Activated naive CD4-positive, alpha-beta T cell treated with anti-CD3 and anti-CD28 coated beads, Interleukin-2, amount 10 ng/mL, durations not matched to agents 7 days and 5 days (primary cell): ENCODE results near the gene RAB27B.
"Not testable (repeated sequence)": the region's sequence is repeated elsewhere in the genome, so short reads cannot be mapped to it uniquely, and the experiment has no call there.

Experiments used
- CTCF ChIA-PET: fragments of 350-600 bp; sonication (Branson Sonifier 250); formaldehyde crosslinking; loops from one replicate; lab custom pipeline; 2021; ENCODE audit warnings: antibody characterized with exemption; lab: Charles Lee
- DNase-seq: peaks from one replicate; pipeline ENCODE4 v3.0.0-alpha.2; 2020
- H3K27ac Mint-ChIP-seq: one replicate; pipeline ENCODE4 v1.8.0; 2021; ENCODE audit warnings: mild to moderate bottlenecking, moderate library complexity, mixed read lengths
- H3K27me3 Mint-ChIP-seq: one replicate; pipeline ENCODE4 v1.8.0; 2021; ENCODE audit warnings: mild to moderate bottlenecking, mixed read lengths
- H3K36me3 Mint-ChIP-seq: one replicate; pipeline ENCODE4 v1.8.0; 2021; ENCODE audit warnings: mixed read lengths
- H3K4me1 Mint-ChIP-seq: one replicate; pipeline ENCODE4 v1.8.0; 2021; ENCODE audit warnings: mixed read lengths
- H3K4me3 Mint-ChIP-seq: one replicate; pipeline ENCODE4 v1.8.0; 2021; ENCODE audit warnings: mild to moderate bottlenecking, moderate library complexity, mixed read lengths
- H3K9me3 Mint-ChIP-seq: one replicate; pipeline ENCODE4 v1.8.0; 2021; ENCODE audit warnings: mixed read lengths

The RAB27B gene

GRCh38 chr18:54829856-54830255 is 1.6 kb downstream of the RAB27B start:
- peaks cover 19% of the 10 kb centered on the region for H3K4me1 Mint-ChIP-seq
- peaks cover 29% of the 10 kb centered on the region for H3K27me3 Mint-ChIP-seq
- H3K9me3 Mint-ChIP-seq, result peaks cover 7% of the 10 kb centered on the region
- CTCF ChIA-PET, result interaction anchor here (0.7 to 1.0 kb wide), 3 partner anchors 9 to 113 kb away, joined by 3 read pairs; no protein-coding TSS in a partner anchor
- DNase-seq, result no peak
- H3K4me3 Mint-ChIP-seq, result no peak overlapping the region
- H3K27ac Mint-ChIP-seq, result no peak overlapping the region
- H3K36me3 Mint-ChIP-seq, result no peaks in the 10 kb centered on the region

DNA sequence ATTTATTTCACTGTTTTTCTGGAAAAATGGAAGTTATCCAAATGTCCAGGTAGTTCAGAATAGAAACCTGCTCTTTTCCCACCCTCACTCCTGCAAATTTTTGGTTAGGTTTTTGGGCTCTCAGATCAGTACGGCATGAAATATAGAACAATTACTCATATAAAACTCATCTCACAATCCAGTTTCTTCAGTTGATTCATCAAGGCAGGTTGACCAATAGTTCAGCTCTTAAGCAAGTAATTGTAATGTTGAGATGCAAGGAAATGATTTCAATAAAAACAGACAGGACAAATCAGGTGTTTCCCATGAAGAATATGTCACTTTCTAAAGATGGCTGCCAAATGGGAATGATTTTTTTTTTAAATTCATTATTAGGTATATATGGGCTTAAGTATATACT is 2.0 kb downstream of the RAB27B start:
- Mint-ChIP-seq H3K27me3 (peaks cover 28% of the 10 kb centered on the region), H3K4me1 (peaks cover 19% of the 10 kb centered on the region), H3K9me3 (peaks cover 7% of the 10 kb centered on the region), H3K36me3 (no peaks in the 10 kb centered on the region), H3K27ac (no peak overlapping the region), H3K4me3 (no peak overlapping the region)
- CTCF ChIA-PET, result interaction anchor here (0.7 kb wide), 1 partner anchor 114 kb away, joined by 3 read pairs; no protein-coding TSS in a partner anchor
- no peak for DNase-seq

GRCh38 chr18:54830866-54831265 is 2.6 kb downstream of the RAB27B start:
- H3K27me3 Mint-ChIP-seq, result peaks cover 21% of the 10 kb centered on the region
- H3K27ac Mint-ChIP-seq, result no peak overlapping the region
- DNase-seq, result no peak
- peaks cover 7% of the 10 kb centered on the region for H3K9me3 Mint-ChIP-seq
- no peak overlapping the region for H3K4me3 Mint-ChIP-seq
- CTCF ChIA-PET, result interaction anchor here (0.6 kb wide), 1 partner anchor 126 kb away, joined by 4 read pairs; no protein-coding TSS in a partner anchor
- H3K4me1 Mint-ChIP-seq, result peaks cover 25% of the 10 kb centered on the region
- H3K36me3 Mint-ChIP-seq, result no peaks in the 10 kb centered on the region

DNA sequence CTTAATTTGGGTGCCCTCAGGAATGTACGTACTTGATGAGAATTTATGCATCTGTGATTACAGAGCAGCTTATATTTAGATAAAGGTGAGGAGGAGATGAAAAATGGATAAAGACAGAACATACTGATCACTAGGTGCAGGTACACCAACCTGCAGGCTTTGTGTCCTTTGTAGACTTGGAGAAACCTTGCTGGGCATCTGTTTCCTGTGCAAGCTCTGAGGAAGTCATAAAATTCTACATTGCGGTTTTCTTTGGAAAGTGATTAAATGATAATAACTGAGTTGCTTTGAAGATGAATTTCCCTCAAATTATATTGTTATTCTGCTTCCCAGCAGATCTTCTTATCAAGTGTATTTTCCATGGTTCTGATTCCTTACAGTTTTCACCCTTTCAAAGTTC is 7.7 kb downstream of the RAB27B start:
- no peak overlapping the region for H3K4me3 Mint-ChIP-seq
- H3K27me3 Mint-ChIP-seq, result peaks cover 4% of the 10 kb centered on the region
- H3K36me3 Mint-ChIP-seq, result no peaks in the 10 kb centered on the region
- CTCF ChIA-PET, result no interaction called here
- no peak for DNase-seq
- peaks cover 7% of the 10 kb centered on the region for H3K9me3 Mint-ChIP-seq
- H3K4me1 Mint-ChIP-seq, result peaks cover 11% of the 10 kb centered on the region
- H3K27ac Mint-ChIP-seq, result no peak overlapping the region

GRCh38 chr18:54843314-54843713 is 15.0 kb downstream of the RAB27B start:
- Mint-ChIP-seq H3K36me3 (no peaks in the 10 kb centered on the region), H3K9me3 (no peaks in the 10 kb centered on the region), H3K27me3 (no peaks in the 10 kb centered on the region), H3K27ac (no peak overlapping the region), H3K4me3 (no peak overlapping the region), H3K4me1 (no peaks in the 10 kb centered on the region)
- CTCF ChIA-PET, result no interaction called here
- no peak for DNase-seq

- CTCF ChIA-PET, result no interaction called here
- Mint-ChIP-seq H3K36me3 (no peaks in the 10 kb centered on the region), H3K27ac (no peak overlapping the region), H3K4me3 (no peak overlapping the region), H3K4me1 (no peaks in the 10 kb centered on the region), H3K9me3 (no peaks in the 10 kb centered on the region), H3K27me3 (no peaks in the 10 kb centered on the region)
- no peak for DNase-seq
Observed at GRCh38 chr18:54845787-54846186, 17.5 kb downstream of the RAB27B start.

DNA sequence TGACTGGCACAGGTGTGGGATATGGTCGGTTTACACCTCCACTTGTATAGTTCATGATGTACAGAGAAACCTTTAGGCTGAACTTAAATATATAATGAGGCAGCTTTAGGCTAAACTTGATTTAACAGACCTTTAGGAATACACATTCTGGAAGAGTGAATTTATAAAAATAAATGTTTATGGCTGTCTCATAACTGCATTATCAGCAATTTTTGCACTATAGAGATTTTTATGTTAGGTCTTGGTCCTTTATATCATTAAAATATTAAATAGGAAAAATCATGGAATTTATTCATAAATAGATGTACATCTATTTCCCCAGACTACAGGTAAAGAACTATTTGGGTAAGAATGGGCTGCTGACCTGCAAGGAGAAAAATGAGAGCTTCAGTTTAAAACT is 19.8 kb downstream of the RAB27B start:
- Mint-ChIP-seq H3K36me3 (no peaks in the 10 kb centered on the region), H3K27ac (no peak overlapping the region), H3K4me1 (peaks cover 13% of the 10 kb centered on the region), H3K4me3 (no peak overlapping the region), H3K27me3 (no peaks in the 10 kb centered on the region), H3K9me3 (no peaks in the 10 kb centered on the region)
- CTCF ChIA-PET, result no interaction called here
- DNase-seq, result no peak

GRCh38 chr18:54849683-54850082 is 21.4 kb downstream of the RAB27B start:
- DNase-seq, result no peak
- CTCF ChIA-PET, result no interaction called here
- H3K36me3 Mint-ChIP-seq, result no peaks in the 10 kb centered on the region
- no peak overlapping the region for H3K4me3 Mint-ChIP-seq
- peaks cover 17% of the 10 kb centered on the region for H3K4me1 Mint-ChIP-seq
- H3K9me3 Mint-ChIP-seq, result no peaks in the 10 kb centered on the region
- no peak overlapping the region for H3K27ac Mint-ChIP-seq
- no peaks in the 10 kb centered on the region for H3K27me3 Mint-ChIP-seq

DNA sequence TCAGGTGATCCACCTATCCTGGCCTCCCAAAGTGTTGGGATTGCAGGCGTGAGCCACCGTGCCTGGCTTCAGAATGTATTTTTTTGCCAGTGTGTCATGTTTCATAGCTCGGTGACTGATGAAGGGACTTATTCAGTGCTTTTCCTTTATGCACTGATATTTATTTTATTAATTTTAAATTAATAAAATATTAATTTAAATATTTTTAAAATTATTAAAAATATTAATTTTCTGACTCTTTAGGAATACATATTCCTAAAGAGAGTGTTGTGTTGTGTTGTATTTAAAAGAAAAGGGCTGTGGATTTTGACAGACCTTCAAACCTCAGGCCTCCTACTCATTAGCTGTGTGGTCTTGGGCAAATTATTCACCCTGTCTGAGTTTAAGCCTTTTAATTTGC is 22.3 kb downstream of the RAB27B start:
- H3K27me3 Mint-ChIP-seq, result no peaks in the 10 kb centered on the region
- H3K4me1 Mint-ChIP-seq, result peaks cover 17% of the 10 kb centered on the region
- H3K4me3 Mint-ChIP-seq, result no peak overlapping the region
- H3K36me3 Mint-ChIP-seq, result no peaks in the 10 kb centered on the region
- DNase-seq, result no peak
- CTCF ChIA-PET, result no interaction called here
- no peak overlapping the region for H3K27ac Mint-ChIP-seq
- no peaks in the 10 kb centered on the region for H3K9me3 Mint-ChIP-seq

GRCh38 chr18:54852780-54853675 is 24.8 kb downstream of the RAB27B start:
- Mint-ChIP-seq H3K27me3 (no peaks in the 10 kb centered on the region), H3K4me1 (peaks cover 17% of the 10 kb centered on the region), H3K36me3 (no peaks in the 10 kb centered on the region), H3K9me3 (no peaks in the 10 kb centered on the region), H3K27ac (no peak overlapping the region), H3K4me3 (no peak overlapping the region)
- DNase-seq, result no peak
- CTCF ChIA-PET, result no interaction called here

DNA sequence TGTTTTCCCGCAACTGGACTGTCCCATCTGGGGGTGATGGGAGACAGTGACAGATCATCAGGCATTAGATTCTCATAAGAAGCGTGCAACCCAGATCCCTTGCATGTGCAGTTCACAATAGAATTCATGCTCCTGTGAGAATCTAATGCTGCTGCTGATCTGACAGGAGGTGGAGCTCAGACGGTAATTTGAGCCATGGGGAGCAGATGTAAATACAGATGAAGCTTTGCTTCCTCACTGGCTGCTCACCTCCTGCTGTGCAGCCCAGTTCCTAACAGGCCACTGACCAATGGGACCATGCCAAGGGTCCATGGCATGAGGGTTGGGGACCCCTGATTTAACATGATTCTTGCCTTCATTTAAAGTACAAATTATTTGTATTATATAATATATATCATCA is 26.8 kb downstream of the RAB27B start:
- H3K9me3 Mint-ChIP-seq, H3K27me3 Mint-ChIP-seq, CTCF ChIA-PET, H3K4me3 Mint-ChIP-seq, H3K36me3 Mint-ChIP-seq, DNase-seq, H3K27ac Mint-ChIP-seq: not testable (repeated sequence)
- peaks cover 17% of the 10 kb centered on the region for H3K4me1 Mint-ChIP-seq

DNA sequence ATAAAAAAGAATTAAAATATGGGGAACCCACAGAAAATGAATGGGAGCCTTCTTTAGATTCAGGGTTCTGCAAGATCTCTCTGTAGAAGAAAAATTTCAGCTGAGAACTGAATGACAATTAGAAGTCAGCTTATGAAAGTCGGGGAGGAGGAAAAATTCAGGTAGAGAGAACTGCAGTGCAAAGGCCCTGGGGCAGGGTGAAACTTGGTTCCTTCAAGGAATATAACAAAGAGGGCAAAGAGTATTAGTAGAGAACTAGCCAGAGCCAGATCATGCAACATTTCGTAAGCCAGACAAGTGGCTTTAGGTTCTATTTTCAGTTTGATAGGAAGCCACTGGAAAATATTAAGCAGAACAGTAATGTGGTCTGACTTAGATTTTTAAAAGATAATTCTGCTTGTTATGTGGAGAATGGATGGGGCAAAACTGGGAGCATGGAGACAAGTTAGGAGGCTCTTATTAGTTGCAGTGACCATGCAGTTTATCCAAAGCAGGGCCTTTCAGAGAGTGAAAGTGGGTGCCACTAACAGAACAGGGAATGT is 27.9 kb downstream of the RAB27B start:
- Mint-ChIP-seq H3K4me1 (peaks cover 17% of the 10 kb centered on the region), H3K9me3 (no peaks in the 10 kb centered on the region), H3K27me3 (peaks cover 4% of the 10 kb centered on the region), H3K27ac (no peak overlapping the region), H3K36me3 (no peaks in the 10 kb centered on the region), H3K4me3 (no peak overlapping the region)
- CTCF ChIA-PET, result no interaction called here
- DNase-seq, result no peak

DNA sequence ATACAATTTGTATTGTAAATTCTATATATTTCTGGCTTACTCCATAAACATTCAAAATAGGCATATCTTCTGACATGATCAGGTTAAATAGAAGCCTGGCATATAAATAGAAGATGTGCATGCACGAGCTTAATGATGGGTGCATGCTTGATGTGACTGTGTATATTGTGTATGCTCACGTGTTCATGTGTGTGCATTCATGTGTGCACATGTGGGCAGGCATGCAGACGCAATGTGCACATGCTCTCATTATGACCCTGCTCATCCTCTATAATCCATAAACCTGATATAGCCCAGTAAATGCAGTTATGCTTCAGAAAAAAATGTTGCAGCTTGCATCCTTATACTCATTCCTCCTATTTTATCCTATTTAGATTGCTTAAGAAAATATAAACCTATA is 29.2 kb downstream of the RAB27B start:
- CTCF ChIA-PET, result no interaction called here
- Mint-ChIP-seq H3K27ac (no peak overlapping the region), H3K4me3 (no peak overlapping the region), H3K4me1 (peaks cover 11% of the 10 kb centered on the region), H3K27me3 (peaks cover 4% of the 10 kb centered on the region), H3K36me3 (no peaks in the 10 kb centered on the region), H3K9me3 (no peaks in the 10 kb centered on the region)
- no peak for DNase-seq

DNA sequence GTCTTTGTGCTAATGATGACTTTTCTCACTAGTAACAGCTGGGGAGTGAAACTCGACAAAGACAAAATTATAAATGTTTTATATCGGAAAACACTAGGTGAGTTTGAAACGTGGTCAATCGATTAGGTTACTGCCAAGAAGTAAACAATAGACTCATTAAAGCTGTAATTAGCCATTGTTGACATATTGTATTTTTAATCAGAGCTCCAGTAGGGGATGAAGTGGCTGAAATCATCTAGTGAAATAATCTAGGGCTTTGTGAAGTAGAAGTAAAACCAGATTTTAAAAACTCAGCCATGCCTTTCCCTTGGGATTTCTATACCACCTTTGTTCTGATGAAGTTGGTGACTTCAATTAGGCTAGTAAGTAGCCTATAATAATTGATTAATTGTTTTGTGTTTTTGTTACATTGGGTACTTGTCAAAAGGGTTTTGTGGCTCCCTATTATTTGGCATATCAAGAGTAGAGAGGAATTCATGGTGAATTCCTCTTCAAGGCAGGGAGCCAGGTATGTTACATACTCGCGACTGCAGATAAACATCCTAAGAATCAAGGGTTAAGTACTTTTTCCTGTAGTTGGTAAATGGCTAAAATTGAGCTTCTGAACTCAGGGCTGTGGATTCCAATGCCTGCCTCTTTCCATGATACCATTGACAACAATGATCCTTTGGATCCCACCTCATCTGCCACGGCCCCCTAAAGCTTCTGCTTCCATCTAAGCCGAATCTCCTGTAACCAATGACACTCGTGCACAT is 31.6 kb downstream of the RAB27B start:
- DNase-seq, result no peak
- H3K4me3 Mint-ChIP-seq, result no peak overlapping the region
- CTCF ChIA-PET, result interaction anchor here (0.9 kb wide), 1 partner anchor 123 kb away, joined by 3 read pairs; no protein-coding TSS in a partner anchor
- H3K36me3 Mint-ChIP-seq, result no peaks in the 10 kb centered on the region
- H3K27me3 Mint-ChIP-seq, result peaks cover 4% of the 10 kb centered on the region
- H3K4me1 Mint-ChIP-seq, result no peaks in the 10 kb centered on the region
- no peaks in the 10 kb centered on the region for H3K9me3 Mint-ChIP-seq
- no peak overlapping the region for H3K27ac Mint-ChIP-seq
